ENCODE data around the gene ERCC6L2. TPM values are rescaled to one million over a fixed set of nuclear protein-coding genes. Genes with fewer than 3 reads are reported as not detected.

Gene ERCC6L2
- total and polyA plus RNA-seq, 2 of the 4 experiments (the other 2 are of a cell fraction) = 13.0 to 67.6 TPM

- Histone ChIP-seq H3K27me3 (ENCODE audit: control insufficient read depth, insufficient read depth, low read length) (no peaks in the 10 kb centered on the region), H2BK20ac (ENCODE audit: low read depth, low read length) (no peak overlapping the region), H3K56ac (ENCODE audit: extremely low read depth, insufficient read depth, low read length) (no peak overlapping the region), H3K9ac (ENCODE audit: low read depth, low read length) (no peak overlapping the region), H3K9me1 (ENCODE audit: insufficient read depth, low read length) (peaks cover 4% of the 10 kb centered on the region; the same call in 1 of the 2 replicates), H3K4me3 (ENCODE audit: insufficient read depth, low read depth, low read length) (no peak overlapping the region), H3K4me1 (ENCODE audit: control insufficient read depth, insufficient read depth, low read length) (peaks cover 4% of the 10 kb centered on the region), H4K91ac (ENCODE audit: insufficient read depth, low read depth, low read length) (no peak overlapping the region), H3K18ac (ENCODE audit: low read depth, low read length) (no peak overlapping the region), H4K5ac (ENCODE audit: low read depth, low read length) (no peak overlapping the region), H3K36me3 (ENCODE audit: control insufficient read depth, insufficient read depth, low read length) (peaks cover 12% of the 10 kb centered on the region), H2AK9ac (replicated peaks; ENCODE audit: low read depth, low read length, poor library complexity) (no peak overlapping the region), H3K14ac (replicated peaks; ENCODE audit: low read depth, low read length) (no peak overlapping the region), H2AFZ (replicated peaks; ENCODE audit: low read length, poor library complexity) (no peak overlapping the region), H3K9me3 (ENCODE audit: control insufficient read depth, insufficient read depth, low read length) (no peaks in the 10 kb centered on the region), H3K79me1 (ENCODE audit: low read depth in 1 of 2, low read length in 2 of 2) (peaks cover 0 to 7% of the 10 kb centered on the region in 2 experiments; a peak in 1 of 4 replicates), H4K8ac (ENCODE audit: low read depth in 2 of 2, low read length in 2 of 2) (no peak overlapping the region; a peak in 1 of 4 replicates), H4K20me1 (ENCODE audit: insufficient read depth, low read length) (no peaks in the 10 kb centered on the region), H2AK5ac (ENCODE audit: low read depth, low read length) (no peak overlapping the region), H3K4ac (ENCODE audit: low read depth, low read length) (no peak overlapping the region), H2BK15ac (ENCODE audit: low read depth, low read length) (no peak overlapping the region), H2BK5ac (ENCODE audit: low read depth, low read length, poor library complexity, severe bottlenecking) (no peak overlapping the region), H3K4me2 (ENCODE audit: low read depth, low read length) (0 out of 2 replicates have a peak overlapping the region, but pooled peaks have one; percentile 20), H2BK120ac (ENCODE audit: low read depth, low read length) (no peak overlapping the region), H3K27ac (ENCODE audit: insufficient read depth, low read length) (no peak overlapping the region), H3K23ac (ENCODE audit: low read depth, low read length) (no peak overlapping the region)
- ATAC-seq (ENCODE audit: low read depth) (peak; percentile 59), DNase-seq (peak; percentile 28)
- ChIA-PET CTCF (no interaction called here), POLR2A (ENCODE audit: unreplicated experiment) (interaction anchor here (0.6 kb wide), 1 partner anchor 11 kb away, joined by 3 read pairs; no protein-coding TSS in a partner anchor)
- intact Hi-C loops (cut with micrococcal nuclease) (no loop called here), in situ Hi-C loops (cut with MboI; ENCODE audit: low sequenced_read_pairs) (no loop called here), dilution Hi-C loops (cut with HindIII; ENCODE audit: low sequenced_read_pairs, unreplicated experiment) (no loop called here)
- TF ChIP-seq, protein P1, sequence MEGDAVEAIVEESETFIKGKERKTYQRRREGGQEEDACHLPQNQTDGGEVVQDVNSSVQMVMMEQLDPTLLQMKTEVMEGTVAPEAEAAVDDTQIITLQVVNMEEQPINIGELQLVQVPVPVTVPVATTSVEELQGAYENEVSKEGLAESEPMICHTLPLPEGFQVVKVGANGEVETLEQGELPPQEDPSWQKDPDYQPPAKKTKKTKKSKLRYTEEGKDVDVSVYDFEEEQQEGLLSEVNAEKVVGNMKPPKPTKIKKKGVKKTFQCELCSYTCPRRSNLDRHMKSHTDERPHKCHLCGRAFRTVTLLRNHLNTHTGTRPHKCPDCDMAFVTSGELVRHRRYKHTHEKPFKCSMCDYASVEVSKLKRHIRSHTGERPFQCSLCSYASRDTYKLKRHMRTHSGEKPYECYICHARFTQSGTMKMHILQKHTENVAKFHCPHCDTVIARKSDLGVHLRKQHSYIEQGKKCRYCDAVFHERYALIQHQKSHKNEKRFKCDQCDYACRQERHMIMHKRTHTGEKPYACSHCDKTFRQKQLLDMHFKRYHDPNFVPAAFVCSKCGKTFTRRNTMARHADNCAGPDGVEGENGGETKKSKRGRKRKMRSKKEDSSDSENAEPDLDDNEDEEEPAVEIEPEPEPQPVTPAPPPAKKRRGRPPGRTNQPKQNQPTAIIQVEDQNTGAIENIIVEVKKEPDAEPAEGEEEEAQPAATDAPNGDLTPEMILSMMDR (conservative IDR thresholded peaks at IDR 0.05; ENCODE audit: low read depth, low read length) = no peak
- TF ChIP-seq NFE2L2 (IDR thresholded peaks at IDR 0.05; ENCODE audit: low read depth, low read length) (no peak), CEBPB (IDR thresholded peaks at IDR 0.05; ENCODE audit: low read depth, low read length) (no peak), MXI1 (IDR thresholded peaks at IDR 0.05; ENCODE audit: borderline replicate concordance, low read depth, low read length) (no peak), SMC3 (IDR thresholded peaks at IDR 0.05; ENCODE audit: low read depth, low read length) (no peak), USF2 (IDR thresholded peaks at IDR 0.05; ENCODE audit: low read depth, low read length) (no peak), BHLHE40 (IDR thresholded peaks at IDR 0.05; ENCODE audit: low read depth, low read length) (no peak), POLR2A (IDR thresholded peaks at IDR 0.05; ENCODE audit: low read depth, low read length) (no peak), RAD21 (IDR thresholded peaks at IDR 0.05; ENCODE audit: low read length) (no peak), MAFK (IDR thresholded peaks at IDR 0.05; ENCODE audit: low read depth, low read length) (no peak), MAZ (IDR thresholded peaks at IDR 0.05; ENCODE audit: borderline replicate concordance, low read depth, low read length) (no peak), CHD1 (IDR thresholded peaks at IDR 0.05; ENCODE audit: low read depth, low read length) (no peak), ELK1 (IDR thresholded peaks at IDR 0.05; ENCODE audit: borderline replicate concordance, low read depth, low read length) (no peak), FOS (IDR thresholded peaks at IDR 0.05; ENCODE audit: low read depth, low read length) (no peak), RCOR1 (IDR thresholded peaks at IDR 0.05; ENCODE audit: insufficient replicate concordance, low read length) (no peak), RFX5 (IDR thresholded peaks at IDR 0.05; ENCODE audit: low read depth, low read length) (no peak)
- no CpG with 5 or more reads among the region's 2 CpGs for WGBS, 2 experiments (ENCODE audit: extremely low coverage in 2 of 2, insufficient read length in 1 of 2)
- no TSS peak for BruUV-seq (replicated peaks)
These were observed 64.8 kb downstream of the ERCC6L2 start for GRCh38 chr9:95940265-95940664.
